ENCODE data around the gene OOSP1.
"Not testable (repeated sequence)": the region's sequence is repeated elsewhere in the genome, so short reads cannot be mapped to it uniquely, and the experiment has no call there.

OOSP1 gene, protein sequence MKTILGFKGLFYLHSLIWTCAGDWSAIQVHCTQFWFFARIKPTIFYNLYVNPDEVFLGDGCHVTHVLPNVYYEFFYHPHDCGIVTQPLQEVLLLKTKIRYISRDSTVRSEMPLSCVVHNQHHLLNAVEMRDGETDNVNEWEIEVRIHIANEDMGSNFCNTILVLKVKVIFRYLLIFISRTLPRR

DNA sequence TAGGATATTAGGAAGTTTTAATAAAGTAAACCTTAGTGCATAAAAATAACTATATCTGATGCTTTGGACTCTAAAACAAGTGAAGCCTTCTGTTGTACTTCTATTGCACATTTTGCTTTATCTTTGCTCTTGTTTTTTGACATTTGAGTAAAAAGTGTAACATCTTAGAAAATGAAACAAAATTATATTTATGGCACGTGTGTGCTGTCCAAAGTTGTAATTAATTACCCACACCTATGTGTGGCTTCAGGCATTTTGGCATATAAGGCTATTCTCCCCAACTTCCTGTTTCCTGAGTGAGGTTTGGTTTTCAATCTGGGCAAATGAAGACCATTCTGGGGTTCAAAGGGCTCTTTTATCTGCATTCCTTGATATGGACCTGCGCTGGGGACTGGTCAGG lies at the start of gene OOSP1:
Gene OOSP1 (plus strand): TSS at position 301 of the 400 bp plus-strand sequence. CDS start 23 bp downstream, at position 324.
- no peak for FAIRE-seq

DNA sequence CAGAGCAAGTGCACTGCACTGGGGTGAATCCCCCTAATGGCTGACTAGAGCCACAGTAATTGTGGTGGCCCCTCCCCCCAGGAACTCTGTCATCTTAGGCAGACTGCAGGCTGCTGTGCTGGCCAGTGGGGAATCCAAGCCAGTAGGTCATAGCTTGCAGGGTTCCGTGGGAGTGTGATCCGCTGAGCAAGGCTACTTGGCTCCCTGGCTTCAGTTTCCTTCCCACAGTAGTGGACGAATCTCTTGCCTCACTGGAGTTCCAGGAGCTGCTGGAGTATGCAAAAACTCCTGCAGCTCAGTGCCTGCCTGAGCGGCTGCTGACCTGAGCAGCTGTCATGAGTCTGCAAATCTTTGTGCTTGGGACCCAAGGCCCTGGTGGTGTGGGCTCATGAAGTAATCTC lies 46.5 kb upstream of the OOSP1 start:
- FAIRE-seq, result no peak

DNA sequence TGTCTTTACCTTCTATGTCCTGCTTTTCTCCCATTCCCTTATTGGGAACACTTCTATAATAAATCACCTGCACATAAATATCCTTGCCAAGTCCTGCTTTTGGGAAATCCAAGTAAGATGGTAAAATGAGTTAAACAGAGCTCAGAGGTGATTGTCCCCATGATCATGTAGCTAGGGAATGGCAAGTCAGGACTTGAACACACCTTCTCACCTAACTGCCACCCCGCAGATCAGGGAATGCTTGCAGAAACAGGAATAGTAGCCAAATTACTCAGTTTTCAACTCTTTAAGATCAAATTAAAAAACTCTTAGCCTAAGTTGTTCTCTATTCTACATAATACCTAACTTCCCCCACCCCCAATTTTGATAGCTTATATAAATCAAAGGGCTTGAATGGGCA lies 43.6 kb upstream of the OOSP1 start:
- FAIRE-seq, result no peak

DNA sequence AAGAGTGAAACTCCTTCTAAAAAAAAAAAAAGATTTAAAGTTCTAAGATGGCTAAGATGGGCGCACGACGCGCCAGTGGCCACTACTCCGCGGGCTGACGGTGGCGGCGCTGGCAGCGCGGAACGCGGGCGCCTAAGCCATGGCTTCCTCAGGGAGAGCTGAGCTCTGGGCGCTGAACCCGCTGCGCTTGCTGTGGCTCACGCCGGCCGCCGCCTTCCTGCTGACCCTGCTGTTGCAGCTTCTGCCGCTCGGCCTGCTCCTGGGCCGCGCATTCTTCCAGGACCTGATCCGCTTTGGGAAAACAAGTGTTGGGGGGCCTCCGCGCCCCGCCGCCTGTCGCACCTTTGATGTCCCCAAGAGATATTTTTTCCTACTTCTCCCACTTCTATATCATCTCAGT lies 40.2 kb upstream of the OOSP1 start:
- FAIRE-seq, result no peak

- no peak for FAIRE-seq
Measured at GRCh38 chr11:59898650-59899049, 39.6 kb upstream of the OOSP1 start.

- no peak for FAIRE-seq
Measured at GRCh38 chr11:59899532-59899931, 38.7 kb upstream of the OOSP1 start.

- no peak for FAIRE-seq
Measured at GRCh38 chr11:59900366-59901126, 37.7 kb upstream of the OOSP1 start.

- FAIRE-seq, result no peak
Measured at GRCh38 chr11:59901306-59901705, 36.9 kb upstream of the OOSP1 start.

- FAIRE-seq, result not testable (repeated sequence)
Measured at GRCh38 chr11:59903569-59903968, 34.7 kb upstream of the OOSP1 start.

DNA sequence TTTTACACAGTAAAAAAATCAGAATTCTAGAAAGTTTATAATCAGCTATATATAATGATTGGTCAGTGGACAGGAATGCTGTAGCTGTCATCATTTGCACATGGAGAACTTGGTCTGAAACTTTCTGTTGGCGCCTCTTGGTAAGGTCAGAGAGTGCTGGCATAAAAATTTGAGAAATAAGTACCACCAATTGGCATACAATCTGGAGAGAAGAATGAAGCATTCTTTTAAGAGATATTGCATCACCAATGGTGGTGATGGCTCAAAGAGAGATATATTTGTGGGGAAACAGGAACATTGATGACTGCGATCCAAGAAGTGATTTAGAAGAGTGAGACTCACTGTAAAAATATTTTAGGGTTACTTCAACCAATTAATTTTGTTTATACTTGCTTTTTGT lies 19.8 kb upstream of the OOSP1 start:
- no peak for FAIRE-seq

GRCh38 chr11:59918987-59919589 lies 19.1 kb upstream of the OOSP1 start:
- FAIRE-seq, result no peak

DNA sequence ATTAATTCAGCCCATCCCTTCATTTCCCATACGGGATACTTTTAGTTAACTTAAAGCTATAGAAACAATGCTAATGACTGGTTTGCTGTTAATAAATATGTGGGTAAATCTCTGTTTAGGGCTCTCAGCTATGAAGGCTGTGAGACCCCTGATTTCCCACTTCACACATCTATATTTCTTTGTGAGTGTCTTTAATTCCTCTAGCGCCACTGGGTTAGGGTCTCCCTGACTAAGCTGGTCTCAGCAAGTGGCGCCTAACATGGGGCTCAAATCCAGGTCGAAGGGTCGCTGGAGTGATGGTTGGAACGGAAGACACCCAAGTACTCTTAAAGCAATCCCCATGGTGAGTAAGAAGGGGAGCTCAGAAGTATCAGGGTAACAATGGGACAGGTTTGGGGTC lies 14.4 kb upstream of the OOSP1 start:
- no peak for FAIRE-seq

DNA sequence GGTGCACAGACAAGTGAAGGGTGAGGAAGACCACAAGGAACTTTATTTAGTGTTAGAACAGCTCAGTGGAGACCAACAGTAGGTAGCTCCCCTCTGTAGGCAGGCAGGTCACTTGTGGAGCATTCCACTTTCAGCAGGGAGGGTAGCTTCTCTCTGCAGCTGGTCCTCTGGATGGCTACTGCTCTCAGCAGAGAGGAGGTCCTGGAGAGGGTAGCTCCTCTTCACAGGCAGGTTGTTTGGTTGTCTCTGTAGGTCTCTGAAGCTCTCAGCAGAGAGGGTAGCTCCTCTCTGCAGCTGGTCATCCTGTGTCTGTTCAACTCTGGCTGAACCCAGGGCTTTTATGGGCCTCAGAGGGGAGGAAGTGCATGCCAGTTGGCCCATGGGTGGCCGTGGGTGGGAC lies 6.5 kb upstream of the OOSP1 start:
- no peak for FAIRE-seq

DNA sequence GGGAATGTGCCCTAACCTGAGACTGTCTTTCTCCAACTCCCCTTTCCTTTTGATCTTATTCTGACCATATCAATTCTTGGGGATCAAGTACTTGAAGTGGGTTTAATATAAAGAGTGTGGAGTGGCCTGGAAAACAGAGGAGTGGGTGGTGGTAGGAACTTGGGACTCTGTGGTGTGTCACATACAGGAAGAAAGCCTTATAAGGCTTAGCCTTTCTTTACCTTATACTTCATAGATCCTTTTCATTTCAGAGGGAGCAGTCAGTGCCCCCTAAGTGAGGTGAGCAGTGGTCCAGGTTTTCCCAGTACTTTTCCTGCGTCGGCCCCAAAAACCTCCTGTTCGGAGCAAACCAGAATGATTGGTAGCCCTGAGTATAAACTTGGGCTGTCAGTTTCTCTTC lies 486 bp downstream of the OOSP1 start:
- FAIRE-seq, result no peak

GRCh38 chr11:59939482-59939881 lies 1.2 kb downstream of the OOSP1 start:
- FAIRE-seq, result no peak

DNA sequence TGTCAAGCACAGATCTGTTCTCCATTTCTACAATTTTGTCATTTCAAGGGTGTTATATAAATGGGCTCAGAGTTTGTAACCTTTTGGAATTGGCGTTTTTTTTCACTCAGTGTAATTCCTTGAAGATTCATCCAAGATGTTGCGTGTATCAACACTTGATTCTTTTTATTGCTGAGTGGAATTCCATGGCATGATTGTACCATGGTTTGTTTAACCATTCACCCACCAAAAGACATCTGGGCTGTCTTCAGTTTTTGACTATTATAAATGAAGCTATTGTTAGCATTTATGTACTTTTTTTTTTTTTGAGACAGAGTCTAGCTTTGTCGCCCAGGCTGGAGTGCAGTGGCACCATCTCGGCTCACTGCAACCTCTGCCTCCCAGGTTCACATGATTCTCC lies 2.9 kb downstream of the OOSP1 start:
- no peak for FAIRE-seq

DNA sequence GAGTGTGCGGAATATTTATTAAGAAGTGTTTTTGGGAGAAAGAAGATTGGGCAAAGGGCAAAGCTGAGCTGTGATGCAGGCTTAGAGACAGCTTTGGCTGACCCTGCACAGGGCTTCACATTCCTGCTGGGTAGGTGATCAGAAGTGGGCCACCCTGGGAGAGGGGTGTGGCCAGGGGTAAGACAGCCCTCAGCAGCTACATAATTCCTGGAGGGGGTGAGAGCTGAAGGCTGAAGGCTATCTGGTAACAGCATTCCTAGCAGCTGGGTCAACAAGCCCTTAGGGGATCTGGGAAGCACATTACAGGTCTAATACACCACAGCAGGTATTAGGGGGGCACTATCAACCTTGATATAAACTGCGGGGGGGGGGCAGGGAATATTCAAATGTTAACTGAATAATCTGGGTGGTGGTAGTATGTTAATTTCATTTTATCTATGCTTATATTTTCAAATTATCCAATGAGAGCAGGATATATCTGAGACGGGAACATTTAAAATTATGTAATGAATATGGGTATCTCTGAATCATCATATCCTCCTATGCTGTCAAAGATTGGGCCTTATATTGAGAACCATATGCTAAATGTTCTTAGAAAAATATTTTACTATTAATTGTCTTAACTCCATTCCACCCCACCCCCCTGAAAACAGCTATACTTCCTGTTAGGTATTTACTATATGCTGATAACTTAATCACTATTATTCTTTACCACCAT lies 5.9 kb downstream of the OOSP1 start:
- FAIRE-seq, result no peak

GRCh38 chr11:59944720-59945119 lies 6.5 kb downstream of the OOSP1 start:
- no peak for FAIRE-seq

DNA sequence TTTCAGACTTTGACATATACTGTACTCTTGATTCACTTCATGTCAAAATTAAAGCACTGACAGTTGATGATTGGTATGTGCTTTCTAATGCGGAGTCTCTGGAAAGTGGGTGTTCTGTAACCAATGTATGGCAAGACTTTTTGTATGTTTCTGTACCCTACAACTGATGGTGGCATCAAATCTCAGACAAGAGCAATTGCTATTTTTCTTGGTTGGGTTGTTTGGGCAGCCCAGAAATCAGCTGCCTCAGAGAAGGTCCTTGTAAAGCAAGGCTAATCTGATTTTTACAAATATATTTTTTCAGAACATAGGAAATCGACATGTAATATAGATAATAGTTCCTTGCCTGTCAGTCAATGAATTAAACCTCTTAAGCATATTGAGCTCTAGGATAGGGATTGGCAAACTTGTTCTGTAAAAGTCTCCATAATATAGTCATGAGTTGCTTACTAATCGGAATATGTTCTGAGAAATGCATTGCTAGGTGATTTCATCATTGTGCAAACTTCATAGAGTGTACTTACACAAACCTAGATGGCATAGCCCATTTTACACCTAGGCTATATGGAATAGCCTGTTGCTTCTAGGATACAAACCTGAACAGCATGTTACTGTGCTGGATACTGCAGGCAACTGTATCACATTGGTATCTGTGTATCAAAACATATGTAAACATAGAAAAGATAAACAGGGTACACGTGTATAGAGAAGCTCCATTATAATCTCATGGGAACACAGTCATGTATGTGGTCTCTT lies 15.4 kb downstream of the OOSP1 start:
- no peak for FAIRE-seq

GRCh38 chr11:59954219-59954847 lies 16.1 kb downstream of the OOSP1 start:
- no peak for FAIRE-seq

DNA sequence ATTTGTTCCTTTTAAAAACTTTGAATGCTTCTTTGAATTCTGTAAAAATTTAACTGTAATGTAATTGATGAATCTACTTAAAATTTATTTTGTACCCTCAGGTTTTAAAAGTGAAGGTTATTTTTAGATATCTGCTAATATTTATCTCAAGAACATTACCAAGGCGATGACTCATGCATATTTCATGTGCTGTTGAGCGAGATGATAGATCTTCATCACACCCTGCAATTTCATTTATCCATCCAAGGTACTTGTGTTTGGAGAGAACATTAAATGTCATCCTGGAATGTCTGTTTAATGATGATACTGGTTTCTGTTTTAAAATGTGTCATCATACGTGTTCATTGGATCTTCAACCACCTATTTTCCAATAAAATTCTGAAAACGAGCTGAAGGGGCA lies 18.9 kb downstream of the OOSP1 start:
- no peak for FAIRE-seq

All from islet of Langerhans (tissue), 1 donor.